ENCODE data around the gene SCN2B.

Gene SCN2B

GRCh38 chr11:118170231-118170630, 6.2 kb downstream of the SCN2B start:
- ChIA-PET POLR2A (ENCODE audit: low non-redundant PET) (no interaction called here), CTCF (interaction anchor here (1.4 to 3.2 kb wide), 3 partner anchors 25 to 121 kb away, joined by 5 to 47 read pairs (median 10); no protein-coding TSS in a partner anchor)
- no peak overlapping the region for H3K27ac ChIP-seq
- TF ChIP-seq, protein P1, sequence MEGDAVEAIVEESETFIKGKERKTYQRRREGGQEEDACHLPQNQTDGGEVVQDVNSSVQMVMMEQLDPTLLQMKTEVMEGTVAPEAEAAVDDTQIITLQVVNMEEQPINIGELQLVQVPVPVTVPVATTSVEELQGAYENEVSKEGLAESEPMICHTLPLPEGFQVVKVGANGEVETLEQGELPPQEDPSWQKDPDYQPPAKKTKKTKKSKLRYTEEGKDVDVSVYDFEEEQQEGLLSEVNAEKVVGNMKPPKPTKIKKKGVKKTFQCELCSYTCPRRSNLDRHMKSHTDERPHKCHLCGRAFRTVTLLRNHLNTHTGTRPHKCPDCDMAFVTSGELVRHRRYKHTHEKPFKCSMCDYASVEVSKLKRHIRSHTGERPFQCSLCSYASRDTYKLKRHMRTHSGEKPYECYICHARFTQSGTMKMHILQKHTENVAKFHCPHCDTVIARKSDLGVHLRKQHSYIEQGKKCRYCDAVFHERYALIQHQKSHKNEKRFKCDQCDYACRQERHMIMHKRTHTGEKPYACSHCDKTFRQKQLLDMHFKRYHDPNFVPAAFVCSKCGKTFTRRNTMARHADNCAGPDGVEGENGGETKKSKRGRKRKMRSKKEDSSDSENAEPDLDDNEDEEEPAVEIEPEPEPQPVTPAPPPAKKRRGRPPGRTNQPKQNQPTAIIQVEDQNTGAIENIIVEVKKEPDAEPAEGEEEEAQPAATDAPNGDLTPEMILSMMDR (conservative IDR thresholded peaks at IDR 0.05; ENCODE audit: low read depth), result no peak
- DNase-seq (ENCODE audit: low spot score), result no peak

- no peak for DNase-seq (ENCODE audit: low spot score)
- CTCF ChIA-PET, result interaction anchor here (0.7 to 3.2 kb wide), 3 partner anchors 11 to 48 kb away, joined by 3 to 47 read pairs (median 6); no protein-coding TSS in a partner anchor
- TF ChIP-seq, protein P1 (conservative IDR thresholded peaks at IDR 0.05; ENCODE audit: low read depth), result no peak
- POLR2A ChIA-PET (ENCODE audit: low non-redundant PET), result interaction anchor here (0.6 kb wide), 1 partner anchor 93 kb away, joined by 7 read pairs; no protein-coding TSS in a partner anchor
- no peak overlapping the region for H3K27ac ChIP-seq
Observed at GRCh38 chr11:118169300-118170140, 6.9 kb downstream of the SCN2B start.

DNA sequence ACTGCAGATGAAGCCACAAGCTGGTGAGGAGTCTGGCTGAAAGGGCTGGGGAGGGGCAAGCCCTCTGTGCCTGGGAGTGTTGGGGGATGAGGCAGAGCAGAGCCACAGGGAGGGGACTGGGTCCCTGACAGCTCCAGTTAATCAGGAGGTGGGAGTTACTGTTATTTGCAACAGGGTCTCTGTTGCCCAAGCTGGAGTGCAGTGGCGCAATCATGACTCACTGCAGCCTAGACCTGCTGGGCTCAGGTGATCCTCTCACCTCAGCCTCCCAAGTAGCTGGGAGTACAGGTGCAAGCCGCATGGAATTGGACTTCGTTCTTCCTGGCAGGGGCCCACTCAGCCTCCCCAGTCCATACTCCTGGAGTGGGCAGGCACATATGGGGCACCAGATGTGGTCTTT, 7.7 kb downstream of the SCN2B start:
- no peak for DNase-seq (ENCODE audit: low spot score)
- no peak overlapping the region for H3K27ac ChIP-seq
- CTCF ChIA-PET, result interaction anchor here (0.6 to 3.2 kb wide), 4 partner anchors 12 to 743 kb away, joined by 3 to 47 read pairs (median 6); no protein-coding TSS in a partner anchor
- POLR2A ChIA-PET (ENCODE audit: low non-redundant PET), result interaction anchor here (0.6 kb wide), 1 partner anchor 92 kb away, joined by 7 read pairs; no protein-coding TSS in a partner anchor
- TF ChIP-seq, protein P1 (conservative IDR thresholded peaks at IDR 0.05; ENCODE audit: low read depth), result no peak

GRCh38 chr11:118168316-118168715, 8.1 kb downstream of the SCN2B start:
- H3K27ac ChIP-seq, result no peak overlapping the region
- DNase-seq (ENCODE audit: low spot score), result no peak
- TF ChIP-seq, protein P1 (conservative IDR thresholded peaks at IDR 0.05; ENCODE audit: low read depth), result no peak
- CTCF ChIA-PET, result interaction anchor here (0.6 to 1.1 kb wide), 2 partner anchors 13 to 743 kb away, joined by 3 to 5 read pairs; no protein-coding TSS in a partner anchor
- POLR2A ChIA-PET (ENCODE audit: low non-redundant PET), result no interaction called here

DNA sequence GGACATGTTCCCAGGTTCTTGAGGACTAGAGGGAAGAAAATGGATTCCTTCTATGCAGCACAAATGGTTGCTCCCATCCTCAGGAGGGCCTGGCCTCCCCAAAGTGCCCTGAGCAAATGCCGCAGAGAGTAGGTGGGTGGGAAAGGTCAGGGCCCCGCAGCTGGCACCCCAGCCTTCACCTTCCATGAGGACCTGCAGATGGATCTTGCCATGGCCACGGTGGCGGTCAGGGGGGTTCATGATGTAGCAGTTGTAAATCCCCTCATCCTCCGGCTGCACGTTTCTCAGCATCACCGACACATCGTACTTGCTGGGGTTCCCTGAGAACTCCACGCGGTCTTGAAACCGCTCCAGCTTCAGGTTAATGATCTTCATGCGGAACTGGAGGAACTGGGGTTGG, 8.5 kb downstream of the SCN2B start:
- no peak overlapping the region for H3K27ac ChIP-seq
- DNase-seq (ENCODE audit: low spot score), result no peak
- TF ChIP-seq, protein P1 (conservative IDR thresholded peaks at IDR 0.05; ENCODE audit: low read depth), result no peak
- POLR2A ChIA-PET (ENCODE audit: low non-redundant PET), result no interaction called here
- CTCF ChIA-PET, result interaction anchor here (0.5 to 1.1 kb wide), 2 partner anchors 13 to 91 kb away, joined by 3 to 5 read pairs; no protein-coding TSS in a partner anchor

GRCh38 chr11:118167253-118167652, 9.2 kb downstream of the SCN2B start:
- no peak overlapping the region for H3K27ac ChIP-seq
- TF ChIP-seq, protein P1 (conservative IDR thresholded peaks at IDR 0.05; ENCODE audit: low read depth), result no peak
- ChIA-PET CTCF (interaction anchor here (0.5 kb wide), 2 partner anchors 92 to 495 kb away, joined by 3 to 5 read pairs; no protein-coding TSS in a partner anchor), POLR2A (ENCODE audit: low non-redundant PET) (no interaction called here)
- no peak for DNase-seq (ENCODE audit: low spot score)

Measured in RWPE1 (cell line).